Left ventricle myocardium superior (tissue), 1 donor: ENCODE measurements around the gene AXIN1. TPM values are rescaled to one million over a fixed set of nuclear protein-coding genes. Genes with fewer than 3 reads are reported as not detected.
"Not testable (repeated sequence)": the region's sequence is repeated elsewhere in the genome, so short reads cannot be mapped to it uniquely, and the experiment has no call there.

ENCODE experiments used
- ATAC-seq: fragments of 200-7000 bp; cut with Tn5 transposase; one replicate; pipeline ENCODE4 v1.9.1; 2020; ENCODE audit warnings: mild to moderate bottlenecking, moderate library complexity
- DNase-seq: peaks from one replicate; pipeline ENCODE4 v3.0.0-alpha.2; 2020
- intact Hi-C: fragments of 100-400 bp; cut with micrococcal nuclease; formaldehyde crosslinking; loops from one replicate; pipeline ENCODE4 v1.11.0; 2022
- total RNA-seq: library from RNA; stranded (reverse); fragmentation: NEBNext Ultra II Directional; extraction: Animal tissue kit (Norgen Biotek cat#: 25700); gene quantifications from one replicate; pipeline ENCODE4 v1.2.1, GENCODE V29; 2021
- donor health status: DM: no; HTN: yes; CAD: no; lungs with severe emphysema.

AXIN1 gene
- total RNA-seq, 1 donor from 2014 or later: 14.4 TPM

DNA sequence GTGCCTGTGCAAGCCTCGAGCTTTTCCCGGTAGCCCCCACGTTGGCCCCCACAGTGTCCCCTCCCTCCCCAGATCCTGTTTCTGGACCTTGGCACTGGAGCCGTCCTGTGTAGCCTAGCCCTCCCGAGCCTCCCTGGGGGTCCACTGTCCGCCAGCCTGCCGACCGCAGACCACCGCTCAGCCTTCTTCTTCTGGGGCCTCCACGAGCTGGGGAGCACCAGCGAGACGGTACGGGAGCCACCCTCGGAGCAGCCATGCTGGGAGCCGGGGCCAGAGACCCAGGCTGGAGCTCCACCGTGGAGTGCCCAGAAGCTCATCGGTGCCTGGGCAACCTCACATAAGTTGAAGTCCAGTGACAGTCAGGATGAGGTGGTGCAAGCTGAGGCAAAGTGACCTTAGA is 88.6 kb downstream of the AXIN1 start:
- intact Hi-C loops: no loop called here
- no peak for DNase-seq
- no peak for ATAC-seq

- ATAC-seq (no peak), DNase-seq (no peak)
- intact Hi-C loops: no loop called here
Measured at GRCh38 chr16:263182-263774, 89.2 kb downstream of the AXIN1 start.

- intact Hi-C loops: no loop called here
- ATAC-seq (no peak), DNase-seq (no peak)
Measured at GRCh38 chr16:262121-262745, 90.3 kb downstream of the AXIN1 start.

DNA sequence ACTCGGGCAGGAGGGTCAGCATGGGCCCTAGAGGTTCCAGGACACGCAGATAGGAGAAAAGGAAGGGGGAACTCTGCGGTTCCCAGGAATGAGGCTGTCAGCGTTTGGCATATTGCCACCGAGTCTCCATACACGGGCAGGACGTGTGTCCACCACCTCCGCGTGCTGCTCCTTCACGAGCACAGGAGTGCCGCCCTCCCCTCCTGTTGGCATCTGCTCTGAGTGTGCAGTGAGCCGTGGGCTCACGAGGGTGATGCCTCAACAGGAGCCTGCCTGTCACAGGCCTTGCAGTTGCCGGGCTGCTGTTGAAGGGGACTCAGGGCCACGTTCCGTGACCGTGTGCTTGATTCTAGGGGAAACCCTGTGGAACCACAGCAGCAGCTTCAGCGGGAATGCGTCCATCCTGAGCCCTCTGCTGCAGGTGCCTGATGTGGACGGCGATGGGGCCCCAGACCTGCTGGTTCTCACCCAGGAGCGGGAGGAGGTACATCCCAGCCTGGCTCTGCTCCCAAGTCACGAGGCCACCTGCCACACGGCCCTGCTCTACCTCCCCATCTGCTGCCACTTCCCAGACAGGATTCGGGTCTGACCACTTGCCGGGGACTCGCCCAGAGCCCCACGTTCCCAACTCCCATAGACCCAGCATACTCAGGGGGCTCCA is 91.4 kb downstream of the AXIN1 start:
- intact Hi-C loops: no loop called here
- DNase-seq: no peak
- no peak for ATAC-seq

DNA sequence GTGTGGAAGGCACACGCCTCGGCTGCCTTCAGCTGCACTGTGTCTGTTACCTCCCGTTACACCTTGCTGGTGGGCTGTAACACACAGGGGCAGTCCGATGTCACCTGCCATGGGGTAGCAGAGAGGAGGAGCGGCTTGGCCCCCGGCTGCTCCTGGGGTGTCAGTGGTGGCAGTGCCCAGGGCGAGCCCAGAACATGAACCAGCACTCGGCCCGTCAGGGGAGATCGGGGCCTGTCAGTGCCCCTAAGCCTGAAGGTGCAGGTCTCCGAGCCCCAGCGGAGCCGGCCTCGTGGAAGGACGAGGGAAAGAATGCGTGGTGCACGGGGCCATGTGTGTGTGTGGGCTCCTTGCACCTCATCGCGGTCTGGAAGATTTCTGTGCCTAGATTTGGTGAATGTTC is 92.2 kb downstream of the AXIN1 start:
- ATAC-seq (no peak), DNase-seq (no peak)
- intact Hi-C loops: no loop called here

- intact Hi-C loops: no loop called here
- ATAC-seq: no peak
- no peak for DNase-seq
Measured at GRCh38 chr16:259814-260253, 92.7 kb downstream of the AXIN1 start.

DNA sequence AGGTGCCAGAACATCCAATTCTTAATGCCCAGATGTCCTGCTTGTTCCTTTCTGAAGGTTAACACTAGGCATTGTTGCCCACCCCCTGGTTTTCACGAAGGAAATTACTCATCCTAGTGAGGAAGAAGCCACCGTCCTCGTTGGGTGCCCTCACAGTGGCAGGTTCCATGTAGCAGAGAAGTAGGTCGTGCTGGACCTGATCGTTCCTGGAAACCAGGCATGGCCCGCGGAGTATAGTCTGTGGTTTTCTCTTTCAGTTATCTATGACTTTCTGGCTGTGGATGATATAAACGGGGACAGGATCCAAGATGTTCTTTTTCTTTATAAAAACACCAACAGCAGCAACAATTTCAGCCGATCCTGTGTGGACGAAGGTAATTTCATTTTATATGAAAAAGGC is 93.3 kb downstream of the AXIN1 start:
- intact Hi-C loops: no loop called here
- ATAC-seq (no peak), DNase-seq (no peak)

- ATAC-seq, intact Hi-C loops, DNase-seq: not testable (repeated sequence)
Measured at GRCh38 chr16:258091-258490, 94.4 kb downstream of the AXIN1 start.

GRCh38 chr16:255183-255582 is 97.3 kb downstream of the AXIN1 start:
- DNase-seq: no peak
- intact Hi-C loops: no loop called here
- no peak for ATAC-seq

DNA sequence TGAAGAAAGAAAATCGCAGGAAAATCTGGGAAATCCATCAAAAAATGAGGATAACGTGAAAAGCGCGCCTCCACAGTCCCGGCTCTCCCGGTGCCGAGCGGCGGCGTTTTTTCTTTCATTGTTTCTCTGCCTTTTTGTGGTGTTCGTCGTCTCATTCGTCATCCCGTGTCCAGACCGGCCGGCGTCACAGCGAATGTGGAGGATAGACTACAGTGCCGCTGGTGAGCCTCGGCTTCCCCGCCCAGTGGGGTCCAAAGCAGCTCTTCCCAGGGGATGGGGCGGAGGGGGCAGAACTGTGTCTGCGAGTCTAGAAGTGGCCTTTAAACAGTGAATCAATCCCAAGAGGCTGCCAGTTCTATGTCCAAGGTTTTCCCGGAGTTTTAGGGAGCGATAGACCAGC is 98.1 kb downstream of the AXIN1 start:
- DNase-seq (no peak), ATAC-seq (no peak)
- intact Hi-C loops: no loop called here

DNA sequence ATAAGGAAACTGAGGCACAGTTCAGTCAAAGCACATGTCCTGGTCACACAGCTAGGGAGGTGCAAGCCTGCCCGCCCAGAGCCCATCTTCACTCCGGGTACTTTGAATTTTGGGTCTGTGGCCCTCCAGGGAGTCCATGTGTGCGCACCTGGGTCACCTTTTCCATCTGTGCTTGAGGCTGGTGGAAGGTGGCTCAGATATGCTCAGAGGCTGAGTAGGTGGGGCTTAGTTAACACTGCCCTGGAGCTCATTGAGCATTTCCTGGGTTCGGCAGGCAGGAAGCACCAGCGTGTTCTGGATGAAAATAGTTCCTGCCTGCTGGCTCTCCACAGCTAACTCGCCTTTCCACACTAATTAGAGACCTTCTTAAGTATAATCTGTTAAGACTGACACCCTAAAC is 98.7 kb downstream of the AXIN1 start:
- DNase-seq (no peak), ATAC-seq (no peak)
- intact Hi-C loops: no loop called here

DNA sequence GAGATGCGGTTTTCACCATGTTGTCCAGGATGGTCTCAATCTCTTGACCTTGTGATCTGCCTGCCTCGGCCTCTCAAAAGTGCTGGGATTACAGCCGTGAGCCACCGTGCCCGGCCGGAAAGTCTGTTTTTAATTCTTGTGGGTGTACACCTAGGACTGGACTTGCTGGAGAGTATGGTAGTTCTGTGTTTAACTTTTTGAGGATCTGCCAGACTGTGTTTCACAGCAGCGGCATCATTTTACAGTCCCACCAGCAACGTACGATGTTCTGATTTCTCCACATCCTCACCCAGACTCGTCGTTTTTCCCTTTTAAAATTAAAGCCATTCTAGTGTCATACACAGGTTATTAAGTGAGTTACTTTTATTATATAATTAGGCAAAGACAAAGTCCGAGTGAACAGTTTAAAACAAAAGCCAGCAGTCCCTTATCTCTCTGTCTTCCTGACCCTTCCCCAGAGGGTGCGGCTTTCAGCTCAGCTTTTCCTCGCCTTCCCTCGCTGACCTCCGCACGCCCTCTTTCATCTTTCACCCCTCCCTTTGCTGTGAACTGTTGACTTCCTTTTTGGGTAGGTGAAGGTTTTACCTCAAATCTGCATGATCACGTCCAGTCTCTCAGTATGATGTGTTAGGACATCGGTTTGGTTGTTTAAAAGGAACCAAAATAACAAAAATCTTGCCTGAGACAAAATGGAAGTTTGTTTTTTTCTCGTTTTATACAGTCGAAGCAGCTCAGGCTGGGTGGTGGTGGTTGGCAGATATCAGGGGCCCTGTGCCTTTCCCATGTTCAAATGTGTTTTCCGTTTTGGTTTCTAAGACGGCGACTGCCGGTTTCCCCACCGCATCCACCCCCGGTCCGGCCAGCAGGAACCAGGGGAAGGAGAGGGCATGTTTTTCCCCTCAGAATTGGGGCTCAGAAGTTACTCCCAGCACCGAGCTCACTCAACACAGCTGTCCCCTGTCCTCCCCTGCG is 99.9 kb downstream of the AXIN1 start:
- ATAC-seq: peak; percentile 67
- DNase-seq: no peak
- intact Hi-C loops: no loop called here

- DNase-seq (peak; percentile 6), ATAC-seq (no peak)
- intact Hi-C loops: no loop called here
Measured at GRCh38 chr16:249431-249830, 103.1 kb downstream of the AXIN1 start.

DNA sequence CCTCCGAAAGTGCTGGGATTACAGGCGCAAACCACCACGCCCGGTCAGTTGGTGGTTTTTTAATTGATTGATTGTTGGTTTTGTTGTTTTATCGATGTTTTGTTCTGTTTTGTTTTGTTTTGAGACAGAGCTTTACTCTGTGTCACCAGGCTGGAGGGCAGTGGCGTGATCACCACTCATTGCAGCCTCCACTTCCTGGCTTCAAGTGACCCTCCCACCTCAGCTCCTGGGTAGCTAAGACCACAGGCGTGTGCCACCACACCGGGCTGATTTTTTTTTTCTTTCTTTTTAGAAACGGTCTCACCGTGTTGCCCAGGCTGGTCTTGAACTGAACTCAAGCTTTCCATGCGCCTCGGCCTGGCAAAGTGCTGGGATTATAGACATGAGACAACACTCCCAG is 105.5 kb downstream of the AXIN1 start:
- ATAC-seq (no peak), DNase-seq (no peak)

DNA sequence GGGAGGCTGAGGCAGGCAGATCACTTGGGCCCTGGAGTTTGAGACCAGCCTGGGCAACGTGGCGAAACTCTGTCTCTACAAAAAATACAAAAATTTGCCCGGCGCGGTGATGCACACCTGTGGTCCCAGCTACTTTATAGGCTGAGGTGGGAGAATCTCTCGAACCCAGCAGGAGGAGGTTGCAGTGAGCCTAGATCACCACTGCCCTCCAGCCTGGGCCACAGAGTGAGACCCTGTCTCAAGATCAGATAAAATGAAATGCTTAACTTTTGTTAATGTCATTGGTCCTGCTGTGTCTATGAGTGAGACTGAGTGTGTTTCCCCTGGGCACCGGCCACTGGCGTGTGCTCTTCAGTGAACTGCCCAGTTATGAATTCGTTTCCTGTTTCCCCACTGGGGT is 107.4 kb downstream of the AXIN1 start:
- no peak for DNase-seq
- ATAC-seq: no peak
- intact Hi-C loops: no loop called here

More for the DNA sequence above, 105.5 kb downstream of the AXIN1 start:
- intact Hi-C loops: no loop called here

- intact Hi-C loops: no loop called here
Measured at GRCh38 chr16:243348-243747, 109.2 kb downstream of the AXIN1 start.

DNA sequence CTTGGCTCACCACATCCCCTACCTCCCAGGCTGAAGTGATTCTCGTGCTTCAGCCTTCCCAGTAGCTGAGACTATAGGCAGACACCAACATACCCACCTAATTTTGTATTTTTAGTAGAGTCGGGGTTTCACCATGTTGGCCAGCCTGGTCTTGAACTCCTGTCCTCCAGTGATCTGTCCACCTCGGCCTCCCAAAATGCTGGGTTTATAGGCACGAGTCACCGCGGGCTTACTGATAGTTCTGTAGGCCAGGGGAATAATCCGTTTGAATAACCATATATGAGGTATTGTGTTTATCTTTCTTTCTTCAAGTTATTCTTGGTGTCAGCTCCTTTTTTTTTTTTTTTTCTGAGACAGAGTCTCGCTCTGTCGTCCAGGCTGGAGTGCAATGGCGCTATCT is 110.2 kb downstream of the AXIN1 start:
- no peak for DNase-seq
- intact Hi-C loops: no loop called here
- ATAC-seq: no peak

More at GRCh38 chr16:243348-243747, 109.2 kb downstream of the AXIN1 start:
- peak; percentile 18 for ATAC-seq
- no peak for DNase-seq

GRCh38 chr16:240559-240958 is 112.0 kb downstream of the AXIN1 start:
- intact Hi-C loops: no loop called here

GRCh38 chr16:239948-240277 is 112.6 kb downstream of the AXIN1 start:
- intact Hi-C loops: no loop called here
- DNase-seq (no peak), ATAC-seq (peak; percentile 20)

More at GRCh38 chr16:240559-240958, 112.0 kb downstream of the AXIN1 start:
- DNase-seq: no peak
- no peak for ATAC-seq
